HG03159 (cell line): ENCODE measurements around the gene PEPD.

Source experiments
- ATAC-seq: cut with Tn5 transposase; IDR thresholded peaks from one replicate; pipeline ENCODE4 v1.9.1; 2021; ENCODE audit warnings: mild to moderate bottlenecking, moderate library complexity; ENCODE audit not compliant: unreplicated experiment

Gene PEPD

DNA sequence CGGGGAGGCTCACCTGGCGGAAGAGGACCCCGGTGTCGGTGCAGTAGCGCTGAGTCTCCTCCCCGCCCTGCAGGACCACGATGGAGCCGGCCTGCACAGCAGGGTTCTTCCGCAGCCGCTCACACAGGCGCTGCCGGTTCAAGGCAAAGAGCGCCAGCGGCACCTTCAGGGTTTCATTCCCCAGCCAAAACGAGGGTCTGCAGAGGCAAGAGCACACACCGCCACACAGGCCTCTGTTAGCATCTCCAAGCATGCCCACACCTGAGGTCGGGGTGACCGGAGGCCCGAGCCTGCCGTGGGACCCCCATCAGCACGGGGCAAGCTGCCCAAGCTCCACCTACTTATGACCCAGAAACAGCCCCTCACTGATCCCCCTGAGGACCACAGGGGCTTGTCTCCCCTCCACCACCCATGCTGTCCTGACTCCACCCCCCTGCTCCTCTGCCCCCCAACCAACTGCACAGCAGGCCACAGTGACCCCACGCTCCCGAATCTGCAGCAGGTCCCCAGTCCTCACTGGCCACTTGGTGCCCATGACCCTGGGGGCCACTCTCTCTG, 8.9 kb downstream of the PEPD start:
- no peak for ATAC-seq

DNA sequence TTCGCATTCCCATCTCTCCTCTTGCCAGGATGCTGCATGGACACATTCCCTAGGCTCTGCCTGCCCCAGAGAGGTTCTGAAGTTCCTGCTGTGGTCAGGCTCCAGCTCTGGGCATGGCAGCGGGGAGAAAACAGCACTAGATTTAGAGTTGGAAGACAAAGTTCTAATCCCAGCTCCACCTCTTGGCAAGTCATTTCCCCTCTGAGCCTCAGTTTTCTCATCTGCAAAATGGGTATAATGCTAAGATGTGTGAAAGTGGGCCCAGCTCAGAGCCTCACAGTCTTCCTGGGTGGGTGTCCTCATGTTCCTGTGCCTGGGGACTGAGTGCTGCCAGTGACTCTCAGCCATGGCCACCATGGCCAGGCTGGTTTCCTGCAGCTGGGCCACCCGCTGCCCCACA, 9.6 kb downstream of the PEPD start:
- ATAC-seq, result no peak

DNA sequence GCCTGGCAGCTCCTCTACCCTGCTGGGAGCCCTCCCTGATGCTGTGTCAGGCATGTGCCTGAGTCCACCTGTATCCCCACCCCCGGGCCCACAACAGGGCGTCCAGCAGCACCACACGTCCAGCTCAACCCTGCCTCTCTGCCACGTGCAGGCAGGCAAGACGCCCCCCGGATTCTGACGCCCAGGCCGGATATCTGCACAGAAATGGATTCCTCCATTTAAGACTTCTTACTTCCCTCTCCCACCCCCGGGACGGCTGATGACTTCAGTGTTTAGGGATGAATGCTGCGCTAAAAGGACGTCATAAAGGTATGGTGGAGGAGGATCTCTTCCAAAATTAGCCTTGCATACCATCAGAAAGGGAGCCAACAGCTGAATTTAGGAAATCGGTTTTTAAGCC, 10.2 kb downstream of the PEPD start:
- ATAC-seq, result no peak

DNA sequence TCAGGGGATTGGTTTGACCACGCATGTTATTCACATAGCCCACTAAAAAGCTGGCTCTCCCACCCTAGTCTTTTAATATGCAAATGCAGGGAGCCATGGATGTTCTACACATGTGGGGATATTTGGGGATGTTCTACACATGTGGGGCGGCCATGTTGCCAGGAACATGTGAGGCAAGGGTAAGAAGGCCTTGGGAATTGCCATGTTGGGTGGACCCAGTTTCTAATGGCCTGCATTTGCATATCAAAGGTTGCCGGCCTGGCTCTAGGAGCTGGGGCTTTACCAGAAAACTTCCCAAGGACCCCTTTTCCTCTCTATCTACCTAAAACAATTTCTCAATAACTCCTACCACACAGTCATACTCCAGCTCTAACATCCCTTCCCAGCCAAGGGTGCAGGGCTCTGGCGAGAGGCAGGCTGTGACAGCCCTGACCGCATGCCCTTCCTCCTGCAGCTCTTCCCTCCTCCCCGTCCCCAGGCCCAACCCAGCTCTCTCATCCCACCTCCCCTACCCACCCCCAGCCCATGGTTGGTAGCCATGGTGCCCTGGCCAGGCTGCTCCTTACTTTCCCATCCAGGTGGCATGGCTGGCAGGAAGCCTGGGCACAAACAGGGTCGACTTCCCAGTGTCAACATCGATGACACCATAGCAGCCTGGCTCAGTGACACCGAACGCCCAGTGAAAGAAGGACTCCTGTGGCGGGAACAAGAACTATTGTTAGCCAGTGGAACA, 11.0 kb downstream of the PEPD start:
- ATAC-seq, result no peak

DNA sequence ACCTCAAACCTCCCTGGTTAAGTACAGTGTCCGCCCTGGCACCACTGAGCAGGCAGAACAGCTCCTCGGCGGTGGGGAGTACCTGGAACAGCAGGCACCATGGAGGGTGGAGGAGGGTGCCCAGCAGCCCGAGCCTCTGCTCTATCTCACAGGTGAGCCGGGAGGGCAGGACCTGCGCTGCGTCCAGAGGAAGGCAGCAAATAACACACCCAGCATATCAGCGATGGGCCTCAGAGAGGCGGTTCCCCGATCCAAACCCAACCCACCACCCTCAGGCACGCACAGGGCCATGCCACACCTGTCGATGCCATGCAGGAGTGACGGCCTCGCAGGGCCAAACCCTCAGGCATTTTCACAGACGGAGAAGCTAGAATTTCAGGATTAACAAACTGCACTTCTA, 11.8 kb downstream of the PEPD start:
- ATAC-seq, result no peak

DNA sequence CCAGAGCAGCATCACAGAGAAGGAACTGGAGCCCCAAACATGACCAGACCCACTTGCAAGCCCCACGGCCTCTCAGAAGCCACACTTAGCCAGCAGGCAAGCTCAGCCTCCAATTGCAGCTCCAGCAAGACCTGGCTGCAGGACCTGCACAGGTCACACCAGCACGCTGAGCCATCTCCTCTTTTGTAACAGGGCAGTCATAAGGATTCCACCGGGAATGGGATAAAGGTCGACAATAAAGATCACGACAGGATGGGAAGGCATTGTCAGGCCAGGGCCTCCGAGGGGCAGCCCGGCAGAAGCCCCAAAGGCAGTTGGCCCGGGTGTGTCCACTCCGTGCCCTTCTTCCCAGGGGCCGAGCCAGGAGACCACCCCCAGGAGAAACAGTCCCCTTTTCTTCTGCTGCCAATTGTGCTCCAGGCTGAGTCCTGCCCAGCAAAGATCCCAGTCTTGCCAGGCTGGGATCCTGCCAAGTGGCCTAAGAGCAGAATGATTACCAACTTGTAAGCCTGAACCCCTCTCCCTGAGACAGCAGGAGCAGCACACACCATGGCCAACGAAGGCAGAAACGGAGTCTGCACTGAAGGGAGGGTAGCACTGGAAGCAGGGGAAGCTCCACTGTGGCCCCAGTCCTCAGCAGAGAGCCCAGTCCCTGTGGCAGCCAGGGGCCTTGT, 12.5 kb downstream of the PEPD start:
- no peak for ATAC-seq

DNA sequence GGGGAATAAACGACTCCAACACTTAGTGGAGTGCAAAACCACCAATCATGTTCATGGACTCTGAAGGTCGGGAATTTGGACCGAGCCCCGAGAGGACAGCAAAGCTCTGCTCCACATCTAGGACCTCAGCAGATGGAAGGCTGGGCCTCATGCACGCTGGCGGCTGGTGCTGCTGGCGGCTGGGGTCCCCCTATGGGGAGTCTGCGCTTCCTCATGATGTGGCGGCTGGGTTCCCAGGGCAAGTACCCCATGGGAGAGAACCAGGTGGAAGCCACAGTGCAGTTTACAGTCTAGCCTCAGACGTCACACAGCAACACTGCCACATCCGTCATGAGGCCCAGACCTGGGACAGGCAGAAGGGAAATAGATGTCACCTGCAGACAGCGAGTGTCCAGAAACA, 13.2 kb downstream of the PEPD start:
- ATAC-seq, result no peak

DNA sequence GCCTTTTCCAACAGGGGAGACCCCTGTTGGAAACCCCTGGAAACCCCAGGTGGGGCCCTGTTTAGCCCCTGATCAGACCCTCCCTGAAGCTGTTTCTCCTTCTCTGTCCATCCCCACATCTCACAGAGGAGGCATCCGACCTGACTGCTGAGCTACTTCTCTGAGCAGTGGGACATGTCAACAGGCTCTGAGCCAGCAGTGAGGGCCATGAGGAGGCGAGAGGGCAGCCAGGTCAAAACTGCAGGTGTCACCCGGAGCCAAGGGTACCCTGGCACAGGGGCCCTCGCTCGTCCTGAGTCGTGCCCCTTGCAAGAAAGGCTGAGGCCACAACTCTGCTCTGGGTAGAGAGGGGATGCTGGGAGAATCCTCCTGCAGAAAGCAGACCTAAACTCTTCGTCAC, 13.6 kb downstream of the PEPD start:
- ATAC-seq, result no peak

DNA sequence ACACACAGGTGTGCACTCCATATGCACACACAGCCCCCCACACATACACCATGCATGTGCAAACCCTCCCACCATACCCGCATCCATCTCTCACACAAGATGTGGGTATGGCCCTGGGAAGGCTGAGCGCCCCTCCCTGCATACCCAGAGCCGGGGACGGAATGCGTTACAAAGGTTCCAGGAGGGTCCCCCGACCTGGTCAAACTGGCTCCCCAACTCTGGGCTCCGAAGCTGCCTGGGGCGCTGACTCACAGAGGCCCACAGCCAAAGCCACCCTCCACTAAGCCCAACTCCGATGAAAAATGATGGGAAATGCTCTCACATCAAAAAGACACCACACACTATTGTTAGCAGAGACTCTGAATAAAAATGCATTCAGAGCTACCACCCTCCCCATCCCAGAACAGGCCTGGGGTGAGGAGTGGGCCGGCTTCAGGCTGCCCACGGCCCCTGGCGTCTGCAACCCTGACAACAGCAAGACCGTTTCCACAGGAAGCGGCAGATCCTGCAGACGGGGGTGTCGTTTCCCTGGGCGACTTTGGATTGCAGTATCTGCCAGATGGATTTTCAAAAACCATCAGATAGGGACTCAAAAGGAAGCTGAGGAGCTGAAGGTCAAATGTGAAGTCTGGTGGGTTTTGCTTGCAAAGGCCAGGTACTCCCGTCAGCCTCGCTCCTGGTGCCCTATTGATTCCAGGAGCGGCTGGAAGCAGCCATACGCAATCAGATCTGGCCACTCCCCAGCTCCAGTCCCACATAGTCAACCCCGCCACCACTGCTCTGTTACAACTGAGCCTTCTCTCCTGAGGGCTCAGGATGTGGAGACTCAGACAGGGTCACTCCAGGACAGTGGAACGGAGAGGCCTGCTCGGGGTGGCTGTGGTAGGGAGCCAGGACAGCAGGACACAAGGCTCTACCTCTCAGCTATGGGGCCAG, 14.3 kb downstream of the PEPD start:
- no peak for ATAC-seq

DNA sequence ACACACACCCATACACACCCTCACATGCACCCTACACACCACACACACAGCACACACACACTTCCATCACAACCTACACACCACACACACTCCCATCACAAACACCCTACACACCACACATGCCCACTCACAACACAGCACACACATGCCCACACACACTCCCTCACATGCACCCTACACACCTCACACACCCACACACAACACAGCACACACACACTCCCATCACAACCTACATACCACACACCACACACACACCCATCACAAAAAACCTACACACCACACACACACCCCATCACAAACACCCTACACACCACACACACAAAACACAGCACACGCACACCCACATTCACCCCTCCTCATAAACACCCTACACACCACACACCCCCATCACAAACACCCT, 15.1 kb downstream of the PEPD start:
- ATAC-seq, result no peak

DNA sequence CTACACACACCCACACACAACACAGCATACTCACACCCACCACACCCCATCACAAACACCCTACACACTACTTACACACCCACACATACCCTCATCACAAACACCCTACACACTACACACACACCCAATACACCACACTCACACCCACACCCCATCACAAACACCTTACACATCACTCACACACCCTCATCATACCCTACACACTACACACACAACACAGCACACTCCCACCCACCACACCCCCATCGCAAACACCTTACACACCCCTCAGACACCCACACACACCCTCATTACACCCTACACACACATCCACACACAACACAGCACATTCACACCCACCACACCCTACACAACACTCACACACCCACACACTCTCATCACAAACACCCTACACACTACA, 15.8 kb downstream of the PEPD start:
- ATAC-seq, result no peak

DNA sequence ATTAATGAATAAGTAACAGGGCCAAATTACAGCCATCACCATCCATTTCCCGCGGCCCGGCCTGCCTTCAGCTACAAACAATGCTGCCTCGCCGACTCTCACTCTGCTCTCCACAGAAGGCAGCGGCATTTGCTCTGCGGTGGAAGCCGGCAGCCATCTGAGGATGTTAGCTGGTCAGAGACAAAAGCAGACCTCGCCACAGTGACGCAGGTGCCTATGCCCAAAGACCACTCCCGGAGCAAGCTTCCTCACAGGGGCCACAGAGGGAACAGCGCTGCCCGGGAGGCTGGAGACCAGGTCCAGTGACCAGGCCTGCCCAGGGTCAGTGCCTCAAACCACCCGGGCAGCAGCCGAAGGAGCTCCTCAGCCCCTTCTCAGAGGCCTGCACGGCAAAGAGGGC, 16.4 kb downstream of the PEPD start:
- no peak for ATAC-seq

DNA sequence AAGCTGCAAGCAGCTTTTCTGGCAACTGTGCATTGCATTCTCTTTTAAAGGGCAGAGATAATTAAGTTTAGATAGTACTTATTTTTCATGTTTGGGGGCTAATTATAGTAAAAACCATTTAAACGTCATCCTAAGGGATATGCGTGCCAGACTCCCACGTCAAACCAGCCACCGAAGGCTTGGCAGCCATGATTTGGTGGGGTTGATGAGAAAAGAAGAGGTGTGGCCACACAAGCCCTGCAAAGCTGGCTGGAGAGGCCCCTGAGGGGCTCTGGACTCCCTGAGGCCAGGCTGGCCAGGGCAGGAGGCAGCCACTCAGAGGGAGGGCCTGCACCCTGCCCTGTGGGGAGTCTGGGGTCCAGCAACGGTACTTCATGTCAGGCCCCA, 17.5 kb downstream of the PEPD start:
- no peak for ATAC-seq

DNA sequence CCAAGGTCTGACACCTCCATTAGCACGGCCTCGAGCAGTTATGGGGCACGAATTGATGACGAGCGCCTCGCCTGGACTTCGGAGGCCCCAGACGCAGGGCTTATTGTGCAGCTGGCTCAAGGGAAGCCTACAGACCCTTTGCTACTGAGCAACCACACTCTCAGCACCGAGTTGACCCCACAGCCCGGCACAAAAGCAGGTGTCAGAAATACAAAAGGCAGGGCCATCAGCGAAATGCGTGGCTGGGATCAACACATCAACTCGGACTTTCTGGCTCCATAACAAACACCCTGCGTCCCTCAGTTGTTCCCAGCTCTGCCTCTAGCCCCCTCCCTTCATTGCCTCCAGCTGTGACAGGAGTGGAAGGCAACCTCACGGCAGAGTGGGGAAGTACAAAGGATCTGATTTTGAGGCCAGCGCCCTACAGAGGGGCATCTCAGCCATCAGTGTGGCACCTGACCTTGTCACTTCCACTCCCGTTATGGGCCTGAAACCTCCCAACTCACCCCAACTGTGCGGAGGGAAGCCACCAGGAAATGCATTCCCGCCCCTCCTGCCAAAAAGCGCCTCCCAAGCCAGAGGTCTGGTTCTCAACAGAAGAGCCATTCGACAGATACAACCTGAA, 18.0 kb downstream of the PEPD start:
- no peak for ATAC-seq

DNA sequence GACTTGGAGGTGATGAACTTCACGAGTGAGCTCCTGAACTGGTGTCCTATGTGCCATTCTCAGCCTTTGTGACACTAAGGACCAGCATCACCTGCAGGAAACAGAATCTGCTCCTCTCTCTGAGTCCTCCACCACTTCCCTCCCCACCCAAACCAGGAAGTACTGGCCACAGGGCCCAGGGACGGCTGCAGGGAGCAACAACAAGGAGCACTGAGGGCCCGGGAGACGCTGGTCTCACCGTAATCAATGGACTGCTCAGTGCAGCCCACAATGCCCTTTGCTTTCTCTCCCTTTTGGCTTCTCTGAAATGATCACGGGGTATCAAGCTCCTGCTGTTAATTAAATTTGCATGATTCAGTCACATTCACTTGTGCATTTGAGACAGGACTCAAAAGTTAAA, 18.6 kb downstream of the PEPD start:
- no peak for ATAC-seq

DNA sequence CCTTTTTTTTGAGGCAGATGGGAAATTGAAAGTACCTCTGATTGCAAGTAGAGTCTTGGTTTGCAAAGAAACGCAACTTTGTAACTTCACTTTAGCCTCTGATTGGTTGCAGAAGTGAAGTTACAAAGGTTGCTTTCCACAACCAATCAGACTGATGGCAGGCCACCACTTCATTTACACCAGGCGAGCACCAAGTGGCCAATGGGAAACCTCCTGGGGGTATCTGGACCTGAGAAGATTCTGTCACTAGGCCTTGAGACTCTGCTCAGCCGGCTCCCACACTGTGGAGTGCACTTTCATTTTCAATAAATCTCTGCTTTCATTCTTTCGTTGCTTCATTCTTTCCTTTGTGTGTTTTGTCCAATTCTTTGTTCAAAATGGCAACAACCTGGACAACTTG, 19.1 kb downstream of the PEPD start:
- ATAC-seq, result no peak

DNA sequence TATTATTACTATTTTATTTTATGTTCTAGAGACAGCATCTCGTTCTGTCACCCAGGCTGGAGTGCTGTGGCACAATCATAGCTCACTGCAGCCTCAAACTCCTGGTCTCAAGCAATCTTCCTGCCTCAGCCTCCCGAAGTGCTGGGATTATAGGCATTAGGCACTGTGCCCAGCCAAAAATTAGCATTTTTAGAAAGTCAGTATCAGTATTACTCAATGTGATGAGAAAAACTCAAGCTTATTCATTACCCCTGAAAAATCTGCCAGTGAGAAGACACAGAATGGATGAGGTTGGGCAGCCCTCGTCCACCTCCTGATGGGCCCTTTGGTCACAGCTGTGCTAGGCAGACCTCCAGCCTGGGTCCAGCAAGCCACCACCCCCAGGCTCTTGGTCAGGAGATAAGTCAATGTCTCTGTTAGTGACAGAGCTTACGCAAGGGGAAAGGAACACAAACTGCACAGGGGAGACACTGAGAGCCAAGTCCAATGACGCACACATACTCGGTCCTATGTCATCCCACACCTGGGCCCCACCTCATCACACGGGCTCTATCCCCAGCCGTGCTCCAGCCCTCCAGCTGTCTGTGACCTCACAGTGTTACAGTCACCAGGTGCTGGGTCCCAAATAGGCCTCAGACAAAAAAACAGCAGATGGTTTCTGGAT, 19.8 kb downstream of the PEPD start:
- no peak for ATAC-seq

DNA sequence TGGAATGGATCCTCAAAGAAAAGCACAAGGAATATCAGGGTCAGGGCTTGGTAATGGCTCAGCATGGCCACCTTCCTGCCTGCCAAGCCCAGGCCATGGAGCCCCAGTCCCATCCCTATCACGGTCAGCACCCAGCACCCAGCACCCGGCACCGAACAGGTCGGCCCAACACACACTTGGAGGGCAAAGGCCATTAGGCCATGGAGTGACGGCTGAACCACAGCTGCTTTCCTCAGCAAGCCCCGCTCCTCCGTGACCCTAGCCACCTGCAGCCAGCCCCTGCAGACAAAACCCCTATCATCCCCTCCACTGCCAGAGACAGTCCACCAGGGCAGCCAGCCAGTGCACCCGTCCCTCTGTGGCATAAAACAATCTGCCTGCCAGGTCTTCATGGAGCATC, 20.6 kb downstream of the PEPD start:
- ATAC-seq, result no peak

DNA sequence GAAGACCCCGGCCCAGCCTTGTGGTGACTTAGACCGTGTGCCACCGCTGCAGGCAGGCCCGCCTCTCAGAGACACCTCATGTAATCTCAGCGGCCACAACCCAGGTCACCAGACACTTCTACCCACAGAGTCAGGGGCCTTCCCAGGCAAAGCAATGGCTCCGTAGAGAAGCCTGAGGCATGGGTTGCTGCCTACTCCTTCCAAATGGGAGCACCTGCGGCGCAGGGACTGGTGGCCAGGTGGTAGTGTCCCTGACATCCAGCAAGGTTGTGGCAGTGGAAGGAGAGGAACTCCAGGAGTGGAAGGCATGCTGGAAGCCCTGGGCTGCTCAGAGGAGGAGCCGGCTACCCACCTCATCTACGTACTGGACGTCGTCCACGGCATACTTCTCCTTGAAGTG, 21.0 kb downstream of the PEPD start:
- no peak for ATAC-seq

DNA sequence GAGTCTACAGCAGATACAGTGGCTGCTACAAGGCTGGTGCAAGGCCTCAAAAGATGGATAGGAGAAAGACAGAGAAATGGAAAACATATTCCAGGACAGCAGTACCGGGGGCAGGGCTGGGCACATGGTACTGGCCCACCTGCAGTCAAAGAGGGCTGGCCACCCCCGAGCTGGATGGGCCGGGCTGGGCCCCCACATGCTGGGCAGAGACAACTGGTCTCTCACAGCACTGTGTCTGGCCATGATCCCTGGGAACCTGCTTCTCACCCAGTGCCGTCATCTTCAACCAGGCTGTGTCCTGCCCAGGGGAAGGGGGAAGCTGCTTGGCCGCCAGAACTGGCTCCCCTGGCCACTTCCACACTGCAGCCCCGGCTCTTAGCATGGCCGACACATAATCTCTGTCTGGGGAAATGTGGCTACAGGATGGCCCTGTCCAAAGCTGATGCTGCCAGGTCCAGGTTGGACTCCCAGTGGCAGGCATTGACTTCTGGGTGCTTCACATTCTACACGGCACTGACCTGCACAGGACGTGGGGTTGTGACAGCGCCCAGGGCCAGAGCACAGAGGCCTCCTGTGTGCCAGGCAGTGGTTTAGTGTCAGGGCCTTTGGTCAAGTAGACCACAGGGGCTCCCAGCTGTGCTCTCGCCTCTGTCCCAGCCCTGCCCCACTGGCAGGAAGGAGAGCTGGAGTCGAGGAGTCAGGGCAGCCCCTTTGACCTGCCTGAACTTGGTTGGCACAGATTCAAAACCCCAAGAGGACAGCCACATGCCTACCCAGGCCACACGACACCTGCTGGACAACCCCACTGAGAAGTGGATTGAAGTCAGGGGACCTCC, 21.7 kb downstream of the PEPD start:
- ATAC-seq, result no peak
